ENCODE measurements around the gene FLNC. TPM values are rescaled to one million over a fixed set of nuclear protein-coding genes. Genes with fewer than 3 reads are reported as not detected.

Gene FLNC
- 92.8 TPM for total RNA-seq

GRCh38 chr7:128830231-128831177 lies at the start of gene FLNC:
FLNC (plus strand) TSS chr7:128830406; CDS start chr7:128830638, 232 bp downstream.

GRCh38 chr7:128791121-128791971 lies 38.9 kb upstream of the FLNC start, which contains the start of gene CCDC136:
CCDC136 (plus strand) TSS chr7:128791968; CDS start chr7:128792412, 444 bp downstream.

GRCh38 chr7:128862571-128863432 lies 32.6 kb downstream of the FLNC start, which contains the start of gene ATP6V1F:
ATP6V1F (plus strand) TSS chr7:128862856; CDS start chr7:128862905, 49 bp downstream.

Other genes with a start within 250 kb of the FLNC start
- gene GARIN1A, start 158.1 kb upstream of the FLNC start, total RNA-seq, result 0.49 TPM
- gene CALU, start 91.0 kb upstream of the FLNC start, total RNA-seq, result 155 TPM
- 35.2 TPM for gene OPN1SW, start 54.6 kb upstream of the FLNC start, total RNA-seq
- gene CCDC136, start 38.4 kb upstream of the FLNC start, total RNA-seq, result 60.3 TPM
- 76.9 TPM for gene ATP6V1F, start 32.5 kb downstream of the FLNC start, total RNA-seq
- 1.9 TPM for gene KCP, start 80.3 kb downstream of the FLNC start, total RNA-seq
- 2.3 TPM for gene IRF5, start 107.5 kb downstream of the FLNC start, total RNA-seq
- gene TNPO3, start 224.7 kb downstream of the FLNC start, total RNA-seq, result 60.1 TPM

Data from camera-type eye (tissue), 1 donor.